IMR-90 (cell line): ENCODE results near the gene SCRN2. TPM values are rescaled to one million over a fixed set of nuclear protein-coding genes. Genes with fewer than 3 reads are reported as not detected.

Experiments
- ATAC-seq: fragments of 200-7000 bp; cut with Tn5 transposase; 2 replicates; pipeline ENCODE4 v1.9.1; 2020; ENCODE audit warnings: low read depth, mild to moderate bottlenecking, moderate library complexity
- BruUV-seq: library from RNA; stranded (reverse); fragments of 400-500 nt; replicated peaks from 2 replicates; lab custom pipeline; 2021; lab: Mats Ljungman, UMichigan
- CTCF ChIA-PET: fragments of 300-600 bp; formaldehyde crosslinking; extraction: SDS; loops from one replicate; lab custom pipeline; 2021; ENCODE audit warnings: antibody characterized with exemption; lab: Yijun Ruan, JAX
- POLR2A ChIA-PET: fragments of 300-600 bp; sonication (Branson Sonifier 250); formaldehyde crosslinking; loops from one replicate; lab custom pipeline; 2022; ENCODE audit warnings: antibody characterized with exemption; ENCODE audit not compliant: unreplicated experiment; lab: Charles Lee
- DNase-seq: peaks from one replicate; pipeline ENCODE4 v3.0.0; 2013
- H2AFZ ChIP-seq: replicated peaks from 2 replicates; pipeline ENCODE3; 2013; ENCODE audit warnings: low read length, mild to moderate bottlenecking; ENCODE audit not compliant: poor library complexity
- H2AK5ac ChIP-seq: 2 replicates; pipeline ENCODE4 v1.6.1; 2013; ENCODE audit warnings: low read depth, low read length, inconsistent platforms
- H2AK9ac ChIP-seq: replicated peaks from 2 replicates; pipeline ENCODE3; 2013; ENCODE audit warnings: mild to moderate bottlenecking, low read depth, low read length, moderate library complexity; ENCODE audit not compliant: poor library complexity
- H2BK120ac ChIP-seq: 2 replicates; pipeline ENCODE4 v1.6.1; 2013; ENCODE audit warnings: low read depth, low read length, inconsistent platforms
- H2BK15ac ChIP-seq: 3 replicates; pipeline ENCODE4 v1.6.1; 2013; ENCODE audit warnings: low read depth, low read length, inconsistent platforms
- H2BK20ac ChIP-seq: 2 replicates; pipeline ENCODE4 v1.6.1; 2013; ENCODE audit warnings: low read depth, mild to moderate bottlenecking, inconsistent platforms, low read length, moderate library complexity
- H2BK5ac ChIP-seq: 2 replicates; pipeline ENCODE4 v1.6.1; 2013; ENCODE audit warnings: mild to moderate bottlenecking, low read depth, low read length, inconsistent platforms; ENCODE audit not compliant: poor library complexity, severe bottlenecking
- H3K14ac ChIP-seq: replicated peaks from 2 replicates; pipeline ENCODE4 v1.6.1; 2013; ENCODE audit warnings: low read depth, low read length, inconsistent platforms
- H3K18ac ChIP-seq: 2 replicates; pipeline ENCODE4 v1.6.1; 2013; ENCODE audit warnings: low read depth, low read length, control low read depth
- H3K23ac ChIP-seq: 2 replicates; pipeline ENCODE4 v1.6.1; 2013; ENCODE audit warnings: low read depth, low read length, inconsistent platforms
- H3K27ac ChIP-seq: 2 replicates; pipeline ENCODE4 v1.5.1; 2013; ENCODE audit warnings: mild to moderate bottlenecking, control low read depth, low read length; ENCODE audit not compliant: insufficient read depth
- H3K27me3 ChIP-seq: 2 replicates; pipeline ENCODE4 v1.6.1; 2013; ENCODE audit warnings: low read length; ENCODE audit not compliant: control insufficient read depth, insufficient read depth
- H3K36me3 ChIP-seq: 2 replicates; pipeline ENCODE4 v1.6.1; 2013; ENCODE audit warnings: low read length, mixed read lengths; ENCODE audit not compliant: control insufficient read depth, insufficient read depth
- H3K4ac ChIP-seq: 2 replicates; pipeline ENCODE4 v1.6.1; 2013; ENCODE audit warnings: low read depth, low read length, inconsistent platforms
- H3K4me1 ChIP-seq: 2 replicates; pipeline ENCODE4 v1.6.1; 2013; ENCODE audit warnings: low read length, mixed read lengths; ENCODE audit not compliant: control insufficient read depth, insufficient read depth
- H3K4me2 ChIP-seq: 2 replicates; pipeline ENCODE4 v1.6.1; 2013; ENCODE audit warnings: low read depth, mild to moderate bottlenecking, control low read depth, low read length, moderate library complexity
- H3K4me3 ChIP-seq: 2 replicates; pipeline ENCODE4 v1.5.1; 2013; ENCODE audit warnings: low read depth, mild to moderate bottlenecking, control low read depth, low read length, moderate library complexity; ENCODE audit not compliant: insufficient read depth
- H3K56ac ChIP-seq: 2 replicates; pipeline ENCODE4 v1.6.1; 2013; ENCODE audit warnings: low read length, inconsistent platforms; ENCODE audit not compliant: insufficient read depth; ENCODE audit errors: extremely low read depth
- H3K79me1 ChIP-seq, 2 experiments: 2 replicates each; pipeline ENCODE4 v1.6.1; 2013; ENCODE audit warnings: low read length in 2 of 2, inconsistent platforms in 1 of 2, low read depth in 1 of 2
- H3K9ac ChIP-seq: 2 replicates; pipeline ENCODE4 v1.6.1; 2013; ENCODE audit warnings: low read depth, low read length, control low read depth
- H3K9me1 ChIP-seq: 2 replicates; pipeline ENCODE4 v1.6.1; 2013; ENCODE audit warnings: low read length, inconsistent platforms; ENCODE audit not compliant: insufficient read depth
- H3K9me3 ChIP-seq: 2 replicates; pipeline ENCODE4 v1.6.1; 2013; ENCODE audit warnings: low read length; ENCODE audit not compliant: control insufficient read depth, insufficient read depth
- H4K20me1 ChIP-seq: 2 replicates; pipeline ENCODE4 v1.6.1; 2013; ENCODE audit warnings: low read length, inconsistent platforms; ENCODE audit not compliant: insufficient read depth
- H4K5ac ChIP-seq: 2 replicates; pipeline ENCODE4 v1.6.1; 2013; ENCODE audit warnings: mild to moderate bottlenecking, low read depth, low read length, control low read depth
- H4K8ac ChIP-seq, 2 experiments: 2 replicates each; pipeline ENCODE4 v1.6.1; 2013; ENCODE audit warnings: low read depth in 2 of 2, low read length in 2 of 2, control low read depth in 1 of 2, inconsistent platforms in 1 of 2
- H4K91ac ChIP-seq: 2 replicates; pipeline ENCODE4 v1.6.1; 2013; ENCODE audit warnings: low read depth, low read length, inconsistent platforms; ENCODE audit not compliant: insufficient read depth
- WGBS, 2 experiments: methylation state at CpG; one replicate each; pipeline versions ENCODE4 v1.1.5 to v1.1.7; 2013; ENCODE audit warnings: missing lambda C conversion rate in 2 of 2; ENCODE audit not compliant: insufficient read length in 1 of 2; ENCODE audit errors: extremely low coverage in 2 of 2; 5-methylcytosine and 5-hydroxymethylcytosine counted together
- dilution Hi-C: fragments of 300-500 bp; cut with HindIII; formaldehyde crosslinking; loops from one replicate; pipeline ENCODE4 v1.14.3; 2018; ENCODE audit warnings: low sequenced_read_pairs; ENCODE audit not compliant: unreplicated experiment
- in situ Hi-C: fragments of 300-500 bp; cut with MboI; formaldehyde crosslinking; loops from 3 replicates; pipeline ENCODE4 v1.14.3; 2019; ENCODE audit warnings: low sequenced_read_pairs, inconsistent platforms, mixed read lengths
- intact Hi-C: fragments of 100-400 bp; cut with micrococcal nuclease; formaldehyde crosslinking; loops from 2 replicates; pipeline ENCODE4 v1.10.0; 2022
- polyA plus RNA-seq, 3 experiments: library from polyadenylated mRNA; depleted of rRNA; stranded (reverse); fragments of >200 nt; gene quantifications; 2 replicates each; pipeline ENCODE4 v1.2.3, GENCODE V29; 2012; ENCODE audit warnings: low replicate concordance in 1 of 3
- total RNA-seq: library from RNA; depleted of rRNA; stranded (reverse); fragments of >200 nt; gene quantifications from 2 replicates; pipeline ENCODE4 v1.2.3, GENCODE V29; 2012
- TF ChIP-seq, protein P1 (sequence below): fragments of 150-350 bp; IDR thresholded peaks from 2 replicates; pipeline ENCODE4 v1.6.1; 2017; ENCODE audit warnings: mild to moderate bottlenecking, antibody characterized with exemption, low read length, low read depth

SCRN2 gene
- total and polyA plus RNA-seq, 2 of the 4 experiments (the other 2 are of a cell fraction), result 17.2 to 31.0 TPM

GRCh38 chr17:47841488-47842291 is 617 bp upstream of the SCRN2 start:
- peaks cover 4% of the 10 kb centered on the region; the same call in 1 of the 2 replicates for H3K9me1 ChIP-seq
- H3K18ac ChIP-seq, result no peak overlapping the region
- no peaks in the 10 kb centered on the region for H3K9me3 ChIP-seq
- dilution Hi-C loops (no loop called here), intact Hi-C loops (loop anchor here (1.0 to 5.0 kb wide), 3 partner anchors 49 to 177 kb away; no protein-coding TSS in a partner anchor), in situ Hi-C loops (loop anchor here (5.0 kb wide), 2 partner anchors 51 to 176 kb away; no protein-coding TSS in a partner anchor)
- H3K79me1 ChIP-seq, result peaks cover 8 to 22% of the 10 kb centered on the region in 2 experiments; a peak in 3 of 4 replicates
- H3K14ac ChIP-seq, result 0 out of 2 replicates have a peak overlapping the region, but pooled peaks have one; percentile 60
- H3K36me3 ChIP-seq, result peaks cover 4% of the 10 kb centered on the region; the same call in 1 of the 2 replicates
- H3K4me2 ChIP-seq, result peak overlapping the region; percentile 22; the same call in 1 of the 2 replicates
- CTCF ChIA-PET, result interaction anchor here (0.6 to 4.4 kb wide), 7 partner anchors 18 to 105 kb away, joined by 3 to 47 read pairs (median 4); partner anchors contain the start of gene SP2
- no peak overlapping the region for H2BK15ac ChIP-seq
- H3K9ac ChIP-seq, result no peak overlapping the region
- H2AK9ac ChIP-seq, result no peak overlapping the region
- H2AK5ac ChIP-seq, result no peak overlapping the region
- POLR2A ChIA-PET, result no interaction called here
- no peak overlapping the region for H2BK5ac ChIP-seq
- WGBS, 2 experiments, result 17% methylated on average over 3 of the region's 16 CpGs; no CpG with 5 or more reads in 1 of the 2 experiments
- DNase-seq (no peak), ATAC-seq (no peak)
- H4K20me1 ChIP-seq, result no peaks in the 10 kb centered on the region
- peak overlapping the region; percentile 43; the same call in 1 of the 2 replicates for H2BK120ac ChIP-seq
- TF ChIP-seq, protein P1, sequence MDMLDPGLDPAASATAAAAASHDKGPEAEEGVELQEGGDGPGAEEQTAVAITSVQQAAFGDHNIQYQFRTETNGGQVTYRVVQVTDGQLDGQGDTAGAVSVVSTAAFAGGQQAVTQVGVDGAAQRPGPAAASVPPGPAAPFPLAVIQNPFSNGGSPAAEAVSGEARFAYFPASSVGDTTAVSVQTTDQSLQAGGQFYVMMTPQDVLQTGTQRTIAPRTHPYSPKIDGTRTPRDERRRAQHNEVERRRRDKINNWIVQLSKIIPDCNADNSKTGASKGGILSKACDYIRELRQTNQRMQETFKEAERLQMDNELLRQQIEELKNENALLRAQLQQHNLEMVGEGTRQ, result no peak
- H4K91ac ChIP-seq, result peak overlapping the region; percentile 54; the same call in 1 of the 2 replicates
- H2BK20ac ChIP-seq, result peak overlapping the region; percentile 51; the same call in 1 of the 2 replicates
- H3K4me1 ChIP-seq, result peaks cover 8% of the 10 kb centered on the region
- H3K56ac ChIP-seq, result no peak overlapping the region
- BruUV-seq, result no TSS peak
- no peak overlapping the region for H3K27ac ChIP-seq
- H3K23ac ChIP-seq, result no peak overlapping the region
- peak overlapping the region; percentile 98 for H2AFZ ChIP-seq
- H3K27me3 ChIP-seq, result peaks cover 18% of the 10 kb centered on the region
- peak overlapping the region; percentile 31 for H4K5ac ChIP-seq
- 0 out of 2 replicates have a peak overlapping the region, but pooled peaks have one; percentile 57 for H3K4me3 ChIP-seq
- H3K4ac ChIP-seq, result peak overlapping the region; percentile 69
- H4K8ac ChIP-seq, result peak overlapping the region; percentile 61 to 94; a peak in 3 of 4 replicates
